GM12878 (cell line): Measurements from ENCODE around the gene RXFP3.

ENCODE experiments used
- BACH1 ChIP-seq: fragments of 450-650 bp; IDR thresholded peaks from 2 replicates; pipeline ENCODE4 v1.6.1; 2017; ENCODE audit warnings: mild to moderate bottlenecking, borderline replicate concordance
- CTCF ChIP-seq, 3 experiments: IDR thresholded peaks in 2 of 3; conservative IDR thresholded peaks in 1 of 3; 2 replicates each; pipeline ENCODE4 v1.5.1; 2011; ENCODE audit warnings: low read depth in 3 of 3, low read length in 3 of 3, mild to moderate bottlenecking in 3 of 3, control low read depth in 2 of 3, moderate library complexity in 2 of 3, inconsistent platforms in 1 of 3, mixed read lengths in 1 of 3; ENCODE audit not compliant: control insufficient read depth in 2 of 3, insufficient read depth in 1 of 3; ENCODE audit errors: extremely low read depth in 1 of 3
- RBBP5 ChIP-seq: fragments of 200-600 bp; sonication (generic); conservative IDR thresholded peaks from 2 replicates; pipeline ENCODE4 v1.6.1; 2016
- RFX5 ChIP-seq: IDR thresholded peaks from 2 replicates; pipeline ENCODE4 v1.6.1; 2011; ENCODE audit warnings: low read depth, low read length, improper control_type of control experiment
- SRF ChIP-seq, 2 experiments: IDR thresholded peaks; 2 replicates each; pipeline ENCODE4 v1.6.1; 2011; ENCODE audit warnings: low read depth in 2 of 2, low read length in 2 of 2, mild to moderate bottlenecking in 1 of 2, moderate library complexity in 1 of 2
- TARDBP ChIP-seq: IDR thresholded peaks from 2 replicates; pipeline ENCODE4 v1.6.1; 2016; ENCODE audit warnings: borderline replicate concordance

- TF ChIP-seq BACH1 (no peak), RBBP5 (no peak), CTCF (IDR thresholded peaks at IDR 0.05 in 2 of 3, conservative IDR thresholded peaks at IDR 0.05 in 1 of 3; ENCODE audit: control insufficient read depth in 2 of 3, extremely low read depth in 1 of 3, insufficient read depth in 1 of 3, low read depth in 3 of 3, low read length in 3 of 3) (no peak), SRF (IDR thresholded peaks at IDR 0.05; ENCODE audit: low read depth in 2 of 2, low read length in 2 of 2) (no peak), TARDBP (no peak), RFX5 (no peak)
These were observed 8.5 kb upstream of the RXFP3 start for GRCh38 chr5:33927685-33928084.
